ENCODE data around the gene RSL1D1. TPM values are rescaled to one million over a fixed set of nuclear protein-coding genes. Genes with fewer than 3 reads are reported as not detected.
"Not testable (repeated sequence)": the region's sequence is repeated elsewhere in the genome, so short reads cannot be mapped to it uniquely, and the experiment has no call there.

Gene RSL1D1
- polyA plus RNA-seq, 1 of the 3 experiments (the other 2 are of a cell fraction), result 38.0 TPM

- TF ChIP-seq ZBTB33 (IDR thresholded peaks at IDR 0.05; ENCODE audit: borderline replicate concordance, low read depth), result no peak
- TF ChIP-seq, protein P1, sequence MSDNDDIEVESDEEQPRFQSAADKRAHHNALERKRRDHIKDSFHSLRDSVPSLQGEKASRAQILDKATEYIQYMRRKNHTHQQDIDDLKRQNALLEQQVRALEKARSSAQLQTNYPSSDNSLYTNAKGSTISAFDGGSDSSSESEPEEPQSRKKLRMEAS (IDR thresholded peaks at IDR 0.05; ENCODE audit: low read depth), result no peak
- TF ChIP-seq MXI1 (IDR thresholded peaks at IDR 0.05; ENCODE audit: low read depth, low read length), result no peak
- TF ChIP-seq GATA2 (CRISPR knock-in tag; IDR thresholded peaks at IDR 0.05), result no peak
- TF ChIP-seq, protein P2, sequence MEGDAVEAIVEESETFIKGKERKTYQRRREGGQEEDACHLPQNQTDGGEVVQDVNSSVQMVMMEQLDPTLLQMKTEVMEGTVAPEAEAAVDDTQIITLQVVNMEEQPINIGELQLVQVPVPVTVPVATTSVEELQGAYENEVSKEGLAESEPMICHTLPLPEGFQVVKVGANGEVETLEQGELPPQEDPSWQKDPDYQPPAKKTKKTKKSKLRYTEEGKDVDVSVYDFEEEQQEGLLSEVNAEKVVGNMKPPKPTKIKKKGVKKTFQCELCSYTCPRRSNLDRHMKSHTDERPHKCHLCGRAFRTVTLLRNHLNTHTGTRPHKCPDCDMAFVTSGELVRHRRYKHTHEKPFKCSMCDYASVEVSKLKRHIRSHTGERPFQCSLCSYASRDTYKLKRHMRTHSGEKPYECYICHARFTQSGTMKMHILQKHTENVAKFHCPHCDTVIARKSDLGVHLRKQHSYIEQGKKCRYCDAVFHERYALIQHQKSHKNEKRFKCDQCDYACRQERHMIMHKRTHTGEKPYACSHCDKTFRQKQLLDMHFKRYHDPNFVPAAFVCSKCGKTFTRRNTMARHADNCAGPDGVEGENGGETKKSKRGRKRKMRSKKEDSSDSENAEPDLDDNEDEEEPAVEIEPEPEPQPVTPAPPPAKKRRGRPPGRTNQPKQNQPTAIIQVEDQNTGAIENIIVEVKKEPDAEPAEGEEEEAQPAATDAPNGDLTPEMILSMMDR (IDR thresholded peaks at IDR 0.05), result no peak
These were observed 35.2 kb downstream of the RSL1D1 start (continued) for GRCh38 chr16:11816123-11816522.

DNA sequence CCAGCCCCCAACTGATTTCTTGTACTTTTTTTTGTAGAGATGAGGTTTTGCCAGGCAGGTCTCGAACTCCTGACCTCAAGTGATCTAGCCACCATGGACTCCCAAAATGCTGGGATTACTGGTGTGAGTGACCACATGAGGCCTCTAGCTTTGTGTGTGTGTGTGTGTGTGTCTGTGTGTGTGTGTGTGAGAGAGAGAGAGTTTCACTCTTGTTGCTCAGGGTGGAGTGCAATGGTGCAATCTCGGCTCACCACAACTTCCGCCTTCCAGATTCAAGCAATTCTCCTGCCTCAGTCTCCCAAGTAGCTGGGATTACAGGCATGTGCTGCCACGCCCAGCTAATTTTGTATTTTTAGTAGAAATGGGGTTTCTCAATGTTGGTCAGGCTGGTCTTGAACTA, 36.5 kb downstream of the RSL1D1 start:
- H3K9ac ChIP-seq; H3K4me1 ChIP-seq (ENCODE audit: control insufficient read depth in 1 of 2, insufficient read depth in 2 of 2, low read depth in 1 of 2, low read length in 1 of 2); H2AFZ ChIP-seq (ENCODE audit: low read depth); H3K4me2 ChIP-seq; H3K27ac ChIP-seq (ENCODE audit: low read depth in 2 of 2, low read length in 1 of 2); H3K9me2 ChIP-seq; H3K79me2 ChIP-seq (ENCODE audit: insufficient read depth); H3K36me3 ChIP-seq (replicated peaks in 1 of 2; ENCODE audit: control insufficient read depth in 1 of 2, insufficient read depth in 2 of 2, low read length in 1 of 2); POLR2A ChIA-PET; H3K9me3 ChIP-seq; DNase-seq; H4K20me1 ChIP-seq (ENCODE audit: insufficient read depth); H3K4me3 ChIP-seq (ENCODE audit: low read depth in 2 of 2, low read length in 1 of 2); H3K27me3 ChIP-seq (ENCODE audit: insufficient read depth); H3F3A ChIP-seq (replicated peaks; ENCODE audit: insufficient read depth): not testable (repeated sequence)
- 92% methylated on average over 4 of the region's 4 CpGs for WGBS (ENCODE audit: low lambda C conversion rate)
- CTCF ChIA-PET, result interaction anchor here (0.8 kb wide), 1 partner anchor 253 kb away, joined by 3 read pairs; no protein-coding TSS in a partner anchor

GRCh38 chr16:11806721-11807120, 44.6 kb downstream of the RSL1D1 start:
- no peaks in the 10 kb centered on the region for H3K27me3 ChIP-seq (ENCODE audit: insufficient read depth)
- no peaks in the 10 kb centered on the region for H3K9me2 ChIP-seq
- H4K20me1 ChIP-seq (ENCODE audit: insufficient read depth), result no peaks in the 10 kb centered on the region
- 85% methylated on average over 8 of the region's 8 CpGs for WGBS (ENCODE audit: low lambda C conversion rate)
- no peaks in the 10 kb centered on the region for H3K36me3 ChIP-seq (replicated peaks in 1 of 2; ENCODE audit: control insufficient read depth in 1 of 2, insufficient read depth in 2 of 2, low read length in 1 of 2)
- H3K9ac ChIP-seq, result no peak overlapping the region
- H3K27ac ChIP-seq (ENCODE audit: low read depth in 2 of 2, low read length in 1 of 2), result no peak overlapping the region
- no peak for DNase-seq
- ChIA-PET CTCF (interaction anchor here (1.3 kb wide), 1 partner anchor 549 kb away, joined by 3 read pairs; no protein-coding TSS in a partner anchor), POLR2A (no interaction called here)
- H3K9me3 ChIP-seq, result no peaks in the 10 kb centered on the region
- no peaks in the 10 kb centered on the region; a peak in 1 of 4 replicates for H3K4me1 ChIP-seq (ENCODE audit: control insufficient read depth in 1 of 2, insufficient read depth in 2 of 2, low read depth in 1 of 2, low read length in 1 of 2)
- H3K79me2 ChIP-seq (ENCODE audit: insufficient read depth), result no peaks in the 10 kb centered on the region
- no peak overlapping the region for H2AFZ ChIP-seq (ENCODE audit: low read depth)
- peaks cover 7% of the 10 kb centered on the region for H3F3A ChIP-seq (replicated peaks; ENCODE audit: insufficient read depth)
- no peak overlapping the region for H3K4me2 ChIP-seq
- no peak overlapping the region for H3K4me3 ChIP-seq (ENCODE audit: low read depth in 2 of 2, low read length in 1 of 2)
- TF ChIP-seq RAD21 (IDR thresholded peaks at IDR 0.05; ENCODE audit: low read length) (no peak), GABPA (IDR thresholded peaks at IDR 0.05; ENCODE audit: low read depth) (no peak), MEF2A (IDR thresholded peaks at IDR 0.05; ENCODE audit: borderline replicate concordance, low read depth) (no peak), POLR2AphosphoS5 (IDR thresholded peaks at IDR 0.05; ENCODE audit: low read depth, low read length) (no peak), NRF1 (IDR thresholded peaks at IDR 0.05; ENCODE audit: low read depth, low read length) (no peak), YY1 (IDR thresholded peaks at IDR 0.05; ENCODE audit: low read depth) (no peak), TCF12 (IDR thresholded peaks at IDR 0.05) (no peak), ELF1 (IDR thresholded peaks at IDR 0.05) (no peak), JUND (IDR thresholded peaks at IDR 0.05) (no peak), ZBTB33 (IDR thresholded peaks at IDR 0.05; ENCODE audit: borderline replicate concordance, low read depth) (no peak), USF2 (IDR thresholded peaks at IDR 0.05; ENCODE audit: borderline replicate concordance, low read depth, low read length) (no peak), TEAD4 (IDR thresholded peaks at IDR 0.05; ENCODE audit: borderline replicate concordance, insufficient read depth) (no peak), TAF1 (IDR thresholded peaks at IDR 0.05; ENCODE audit: borderline replicate concordance, low read depth, low read length) (no peak)
- TF ChIP-seq, protein P3, sequence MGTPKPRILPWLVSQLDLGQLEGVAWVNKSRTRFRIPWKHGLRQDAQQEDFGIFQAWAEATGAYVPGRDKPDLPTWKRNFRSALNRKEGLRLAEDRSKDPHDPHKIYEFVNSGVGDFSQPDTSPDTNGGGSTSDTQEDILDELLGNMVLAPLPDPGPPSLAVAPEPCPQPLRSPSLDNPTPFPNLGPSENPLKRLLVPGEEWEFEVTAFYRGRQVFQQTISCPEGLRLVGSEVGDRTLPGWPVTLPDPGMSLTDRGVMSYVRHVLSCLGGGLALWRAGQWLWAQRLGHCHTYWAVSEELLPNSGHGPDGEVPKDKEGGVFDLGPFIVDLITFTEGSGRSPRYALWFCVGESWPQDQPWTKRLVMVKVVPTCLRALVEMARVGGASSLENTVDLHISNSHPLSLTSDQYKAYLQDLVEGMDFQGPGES (IDR thresholded peaks at IDR 0.05; ENCODE audit: low read depth, low read length), result no peak
- TF ChIP-seq, protein P1 (IDR thresholded peaks at IDR 0.05; ENCODE audit: low read depth), result no peak
